WTC11 (cell line): ENCODE data around the gene RTP1. TPM values are rescaled to one million over a fixed set of nuclear protein-coding genes. Genes with fewer than 3 reads are reported as not detected.
A peak's percentile ranks its signal among the peaks of the same experiment; 100 is the strongest.

Source experiments
- ATAC-seq: fragments of 200-7000 bp; cut with Tn5 transposase; 2 replicates; pipeline ENCODE4 v1.10.0; 2021; ENCODE audit warnings: mild to moderate bottlenecking, moderate library complexity
- CTCF ChIA-PET: fragments of 300-600 bp; sonication (Branson Sonifier 250); formaldehyde crosslinking; loops from one replicate; lab custom pipeline; 2021; ENCODE audit warnings: antibody characterized with exemption; lab: Charles Lee
- POLR2A ChIA-PET: fragments of 350-600 bp; sonication (Branson Sonifier 250); formaldehyde crosslinking; loops from one replicate; lab custom pipeline; 2021; ENCODE audit warnings: antibody characterized with exemption; lab: Charles Lee
- DNase-seq: peaks from one replicate; pipeline ENCODE4 v3.0.0; 2021; ENCODE audit warnings: low spot score
- H3K27ac Mint-ChIP-seq: 2 replicates; pipeline ENCODE4 v1.8.0; 2021; ENCODE audit warnings: mixed read lengths
- H3K27me3 Mint-ChIP-seq: 2 replicates; pipeline ENCODE4 v1.8.0; 2021; ENCODE audit warnings: low read depth, mild to moderate bottlenecking, moderate library complexity, mixed read lengths
- H3K36me3 Mint-ChIP-seq: 2 replicates; pipeline ENCODE4 v1.8.0; 2021; ENCODE audit warnings: mixed read lengths
- H3K4me1 Mint-ChIP-seq: 2 replicates; pipeline ENCODE4 v1.8.0; 2022; ENCODE audit warnings: mixed read lengths
- H3K4me3 Mint-ChIP-seq: 2 replicates; pipeline ENCODE4 v1.8.0; 2021; ENCODE audit warnings: mild to moderate bottlenecking, moderate library complexity, mixed read lengths
- H3K9me3 Mint-ChIP-seq: 2 replicates; pipeline ENCODE4 v1.8.0; 2021; ENCODE audit warnings: mixed read lengths
- ESRRA ChIP-seq: sonication (generic); formaldehyde crosslinking; IDR thresholded peaks from 2 replicates; pipeline ENCODE4 v1.8.1; 2022; ENCODE audit warnings: mild to moderate bottlenecking, missing genetic modification reagents, borderline replicate concordance
- FOXP1 ChIP-seq: sonication (generic); formaldehyde crosslinking; IDR thresholded peaks from 2 replicates; pipeline ENCODE4 v1.8.0; 2022; ENCODE audit warnings: missing genetic modification reagents, mild to moderate bottlenecking, moderate library complexity, borderline replicate concordance
- GTF2I ChIP-seq: fragments of 250-450 bp; sonication (Bioruptor Pico); conservative IDR thresholded peaks from 2 replicates; pipeline ENCODE4 v1.4.0; 2021; ENCODE audit warnings: mild to moderate bottlenecking
- JUN ChIP-seq: sonication (generic); formaldehyde crosslinking; IDR thresholded peaks from 2 replicates; pipeline ENCODE4 v1.8.0; 2023; ENCODE audit warnings: mild to moderate bottlenecking, missing genetic modification reagents
- KAT7 ChIP-seq: sonication (generic); formaldehyde crosslinking; IDR thresholded peaks from 2 replicates; pipeline ENCODE4 v1.8.1; 2023; ENCODE audit warnings: missing genetic modification reagents, mild to moderate bottlenecking, borderline replicate concordance
- NFE2L1 ChIP-seq: sonication (generic); formaldehyde crosslinking; IDR thresholded peaks from 2 replicates; pipeline ENCODE4 v1.8.1; 2023; ENCODE audit warnings: missing genetic modification reagents
- OVOL2 ChIP-seq: fragments of 250-450 bp; sonication (Bioruptor Pico); IDR thresholded peaks from 2 replicates; pipeline ENCODE4 v1.9.0; 2021; ENCODE audit warnings: mild to moderate bottlenecking, borderline replicate concordance
- SP1 ChIP-seq: sonication (generic); formaldehyde crosslinking; conservative IDR thresholded peaks from 2 replicates; pipeline ENCODE4 v1.8.1; 2022; ENCODE audit warnings: missing genetic modification reagents
- TEAD1 ChIP-seq: sonication (generic); formaldehyde crosslinking; IDR thresholded peaks from 2 replicates; pipeline ENCODE4 v1.8.0; 2022; ENCODE audit warnings: mild to moderate bottlenecking, missing genetic modification reagents
- ZNF232 ChIP-seq: sonication (generic); formaldehyde crosslinking; IDR thresholded peaks from 2 replicates; pipeline ENCODE4 v1.8.0; 2022; ENCODE audit warnings: mild to moderate bottlenecking, missing genetic modification reagents
- ZNF423 ChIP-seq: fragments of 250-450 bp; sonication (Bioruptor Pico); IDR thresholded peaks from 2 replicates; pipeline ENCODE4 v2.1.2; 2022; ENCODE audit warnings: mild to moderate bottlenecking, moderate library complexity
- total RNA-seq: library from RNA; stranded (reverse); gene quantifications from 3 replicates; pipeline ENCODE4 v1.2.3, GENCODE V29; 2021
- TF ChIP-seq, protein P1 (sequence below): fragments of 250-450 bp; sonication (Bioruptor Pico); IDR thresholded peaks from 2 replicates; pipeline ENCODE4 v2.1.2; 2022; ENCODE audit warnings: mild to moderate bottlenecking, moderate library complexity
- TF ChIP-seq, protein P2 (sequence below): sonication (generic); formaldehyde crosslinking; IDR thresholded peaks from 2 replicates; pipeline ENCODE4 v1.8.1; 2023; ENCODE audit warnings: mild to moderate bottlenecking, missing genetic modification reagents
- TF ChIP-seq, protein P3 (sequence below): sonication (generic); formaldehyde crosslinking; IDR thresholded peaks from 2 replicates; pipeline ENCODE4 v1.8.0; 2022; ENCODE audit warnings: mild to moderate bottlenecking, missing genetic modification reagents
- TF ChIP-seq, protein P4 (sequence below): sonication (generic); formaldehyde crosslinking; IDR thresholded peaks from 2 replicates; pipeline ENCODE4 v1.8.1; 2023; ENCODE audit warnings: mild to moderate bottlenecking, missing genetic modification reagents, moderate library complexity
- TF ChIP-seq, protein P5 (sequence below): sonication (generic); formaldehyde crosslinking; IDR thresholded peaks from 2 replicates; pipeline ENCODE4 v1.8.1; 2023; ENCODE audit warnings: mild to moderate bottlenecking, missing genetic modification reagents, moderate library complexity
- TF ChIP-seq, protein P6 (sequence below): sonication (generic); formaldehyde crosslinking; IDR thresholded peaks from 2 replicates; pipeline ENCODE4 v1.8.1; 2023; ENCODE audit warnings: mild to moderate bottlenecking, missing genetic modification reagents, borderline replicate concordance
- TF ChIP-seq, protein P7 (sequence below): fragments of 250-450 bp; sonication (Bioruptor Pico); IDR thresholded peaks from 2 replicates; pipeline ENCODE4 v1.9.0; 2021; ENCODE audit warnings: mild to moderate bottlenecking
- TF ChIP-seq, protein P8 (sequence below): sonication (generic); formaldehyde crosslinking; IDR thresholded peaks from 2 replicates; pipeline ENCODE4 v1.8.1; 2022; ENCODE audit warnings: low read depth, mild to moderate bottlenecking, moderate library complexity, missing genetic modification reagents, borderline replicate concordance

RTP1 gene
- total RNA-seq, 1 experiment from 2014 or later, result 5.6 TPM

DNA sequence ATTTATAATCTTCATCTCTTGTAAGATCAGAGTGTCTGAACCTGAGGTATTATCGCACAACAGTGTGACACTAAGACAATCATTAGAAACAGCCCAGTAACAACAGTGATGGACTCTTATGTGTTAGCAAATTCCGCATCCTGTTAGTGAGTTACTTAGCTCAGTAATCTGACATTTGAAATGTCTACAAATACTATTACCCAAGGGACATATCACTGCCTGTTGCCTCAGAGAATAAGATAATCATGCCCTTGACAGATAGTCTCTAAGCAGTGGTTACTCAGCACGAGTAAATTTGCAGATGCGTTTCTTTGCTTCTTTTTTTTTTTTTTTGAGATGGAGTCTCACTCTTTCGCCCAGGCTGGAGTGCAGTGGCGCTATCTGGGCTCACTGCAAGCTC is 13.4 kb upstream of the RTP1 start:
- H3K4me1 Mint-ChIP-seq, result peaks cover 74% of the 10 kb centered on the region
- POLR2A ChIA-PET, result no interaction called here
- CTCF ChIA-PET, result interaction anchor here (1.1 to 3.6 kb wide), 3 partner anchors 19 to 135 kb away, joined by 4 to 10 read pairs (median 6); partner anchors contain the start of gene RPL39L

DNA sequence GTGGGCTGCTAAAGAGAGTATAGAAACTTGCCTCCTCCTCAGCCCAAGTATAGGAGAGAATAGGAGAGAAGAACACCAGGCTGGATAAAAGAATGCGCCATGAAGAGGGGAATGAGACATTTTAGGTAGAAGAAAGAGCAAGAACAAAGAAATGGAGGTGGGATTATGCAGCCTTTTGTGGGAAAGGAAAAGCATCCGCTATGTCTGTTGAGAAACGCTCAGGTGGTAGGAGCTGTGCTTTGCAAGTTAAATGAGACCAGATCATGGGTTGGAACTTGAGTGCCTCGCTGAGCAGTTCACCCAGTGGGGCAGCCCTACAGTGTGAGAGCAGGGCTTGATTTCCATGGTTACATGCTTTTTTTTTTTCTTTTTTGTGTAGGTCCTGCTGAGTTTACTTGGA is 11.5 kb upstream of the RTP1 start:
- Mint-ChIP-seq H3K4me1 (peaks cover 83% of the 10 kb centered on the region), H3K27ac (peak overlapping the region; percentile 99), H3K27me3 (no peaks in the 10 kb centered on the region), H3K4me3 (peak overlapping the region; percentile 51), H3K36me3 (peaks cover 15% of the 10 kb centered on the region), H3K9me3 (peaks cover 19% of the 10 kb centered on the region)
- ATAC-seq, result peak; percentile 85
- CTCF ChIA-PET, result interaction anchor here (0.7 to 2.0 kb wide), 3 partner anchors 21 to 787 kb away, joined by 3 to 12 read pairs (median 4); partner anchors contain the start of gene RPL39L
- POLR2A ChIA-PET, result interaction anchor here (0.8 kb wide), 1 partner anchor 12 kb away, joined by 3 read pairs; no protein-coding TSS in a partner anchor
- DNase-seq, result peak; percentile 45
- no peak for TF ChIP-seq ESRRA (CRISPR knock-in tag)
- TF ChIP-seq, protein P1, sequence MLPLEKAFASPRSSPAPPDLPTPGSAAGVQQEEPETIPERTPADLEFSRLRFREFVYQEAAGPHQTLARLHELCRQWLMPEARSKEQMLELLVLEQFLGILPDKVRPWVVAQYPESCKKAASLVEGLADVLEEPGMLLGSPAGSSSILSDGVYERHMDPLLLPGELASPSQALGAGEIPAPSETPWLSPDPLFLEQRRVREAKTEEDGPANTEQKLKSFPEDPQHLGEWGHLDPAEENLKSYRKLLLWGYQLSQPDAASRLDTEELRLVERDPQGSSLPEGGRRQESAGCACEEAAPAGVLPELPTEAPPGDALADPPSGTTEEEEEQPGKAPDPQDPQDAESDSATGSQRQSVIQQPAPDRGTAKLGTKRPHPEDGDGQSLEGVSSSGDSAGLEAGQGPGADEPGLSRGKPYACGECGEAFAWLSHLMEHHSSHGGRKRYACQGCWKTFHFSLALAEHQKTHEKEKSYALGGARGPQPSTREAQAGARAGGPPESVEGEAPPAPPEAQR (CRISPR knock-in tag), result no peak
- TF ChIP-seq, protein P2, sequence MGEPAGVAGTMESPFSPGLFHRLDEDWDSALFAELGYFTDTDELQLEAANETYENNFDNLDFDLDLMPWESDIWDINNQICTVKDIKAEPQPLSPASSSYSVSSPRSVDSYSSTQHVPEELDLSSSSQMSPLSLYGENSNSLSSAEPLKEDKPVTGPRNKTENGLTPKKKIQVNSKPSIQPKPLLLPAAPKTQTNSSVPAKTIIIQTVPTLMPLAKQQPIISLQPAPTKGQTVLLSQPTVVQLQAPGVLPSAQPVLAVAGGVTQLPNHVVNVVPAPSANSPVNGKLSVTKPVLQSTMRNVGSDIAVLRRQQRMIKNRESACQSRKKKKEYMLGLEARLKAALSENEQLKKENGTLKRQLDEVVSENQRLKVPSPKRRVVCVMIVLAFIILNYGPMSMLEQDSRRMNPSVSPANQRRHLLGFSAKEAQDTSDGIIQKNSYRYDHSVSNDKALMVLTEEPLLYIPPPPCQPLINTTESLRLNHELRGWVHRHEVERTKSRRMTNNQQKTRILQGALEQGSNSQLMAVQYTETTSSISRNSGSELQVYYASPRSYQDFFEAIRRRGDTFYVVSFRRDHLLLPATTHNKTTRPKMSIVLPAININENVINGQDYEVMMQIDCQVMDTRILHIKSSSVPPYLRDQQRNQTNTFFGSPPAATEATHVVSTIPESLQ, result no peak
- TF ChIP-seq, protein P3, sequence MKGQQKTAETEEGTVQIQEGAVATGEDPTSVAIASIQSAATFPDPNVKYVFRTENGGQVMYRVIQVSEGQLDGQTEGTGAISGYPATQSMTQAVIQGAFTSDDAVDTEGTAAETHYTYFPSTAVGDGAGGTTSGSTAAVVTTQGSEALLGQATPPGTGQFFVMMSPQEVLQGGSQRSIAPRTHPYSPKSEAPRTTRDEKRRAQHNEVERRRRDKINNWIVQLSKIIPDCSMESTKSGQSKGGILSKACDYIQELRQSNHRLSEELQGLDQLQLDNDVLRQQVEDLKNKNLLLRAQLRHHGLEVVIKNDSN (CRISPR knock-in tag), result no peak
- no peak for TF ChIP-seq GTF2I (CRISPR knock-in tag)
- no peak for TF ChIP-seq ZNF423 (CRISPR knock-in tag)
- TF ChIP-seq, protein P4, sequence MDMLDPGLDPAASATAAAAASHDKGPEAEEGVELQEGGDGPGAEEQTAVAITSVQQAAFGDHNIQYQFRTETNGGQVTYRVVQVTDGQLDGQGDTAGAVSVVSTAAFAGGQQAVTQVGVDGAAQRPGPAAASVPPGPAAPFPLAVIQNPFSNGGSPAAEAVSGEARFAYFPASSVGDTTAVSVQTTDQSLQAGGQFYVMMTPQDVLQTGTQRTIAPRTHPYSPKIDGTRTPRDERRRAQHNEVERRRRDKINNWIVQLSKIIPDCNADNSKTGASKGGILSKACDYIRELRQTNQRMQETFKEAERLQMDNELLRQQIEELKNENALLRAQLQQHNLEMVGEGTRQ, result 0 out of 2 replicates have a peak, but pooled peaks have one; percentile 20
- no peak for TF ChIP-seq JUN (CRISPR knock-in tag)
- peak; percentile 41; the same call in 1 of the 2 replicates for TF ChIP-seq SP1 (CRISPR knock-in tag)
- TF ChIP-seq, protein P5, sequence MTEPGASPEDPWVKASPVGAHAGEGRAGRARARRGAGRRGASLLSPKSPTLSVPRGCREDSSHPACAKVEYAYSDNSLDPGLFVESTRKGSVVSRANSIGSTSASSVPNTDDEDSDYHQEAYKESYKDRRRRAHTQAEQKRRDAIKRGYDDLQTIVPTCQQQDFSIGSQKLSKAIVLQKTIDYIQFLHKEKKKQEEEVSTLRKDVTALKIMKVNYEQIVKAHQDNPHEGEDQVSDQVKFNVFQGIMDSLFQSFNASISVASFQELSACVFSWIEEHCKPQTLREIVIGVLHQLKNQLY (CRISPR knock-in tag), result no peak
- no peak for TF ChIP-seq FOXP1
- TF ChIP-seq, protein P6, sequence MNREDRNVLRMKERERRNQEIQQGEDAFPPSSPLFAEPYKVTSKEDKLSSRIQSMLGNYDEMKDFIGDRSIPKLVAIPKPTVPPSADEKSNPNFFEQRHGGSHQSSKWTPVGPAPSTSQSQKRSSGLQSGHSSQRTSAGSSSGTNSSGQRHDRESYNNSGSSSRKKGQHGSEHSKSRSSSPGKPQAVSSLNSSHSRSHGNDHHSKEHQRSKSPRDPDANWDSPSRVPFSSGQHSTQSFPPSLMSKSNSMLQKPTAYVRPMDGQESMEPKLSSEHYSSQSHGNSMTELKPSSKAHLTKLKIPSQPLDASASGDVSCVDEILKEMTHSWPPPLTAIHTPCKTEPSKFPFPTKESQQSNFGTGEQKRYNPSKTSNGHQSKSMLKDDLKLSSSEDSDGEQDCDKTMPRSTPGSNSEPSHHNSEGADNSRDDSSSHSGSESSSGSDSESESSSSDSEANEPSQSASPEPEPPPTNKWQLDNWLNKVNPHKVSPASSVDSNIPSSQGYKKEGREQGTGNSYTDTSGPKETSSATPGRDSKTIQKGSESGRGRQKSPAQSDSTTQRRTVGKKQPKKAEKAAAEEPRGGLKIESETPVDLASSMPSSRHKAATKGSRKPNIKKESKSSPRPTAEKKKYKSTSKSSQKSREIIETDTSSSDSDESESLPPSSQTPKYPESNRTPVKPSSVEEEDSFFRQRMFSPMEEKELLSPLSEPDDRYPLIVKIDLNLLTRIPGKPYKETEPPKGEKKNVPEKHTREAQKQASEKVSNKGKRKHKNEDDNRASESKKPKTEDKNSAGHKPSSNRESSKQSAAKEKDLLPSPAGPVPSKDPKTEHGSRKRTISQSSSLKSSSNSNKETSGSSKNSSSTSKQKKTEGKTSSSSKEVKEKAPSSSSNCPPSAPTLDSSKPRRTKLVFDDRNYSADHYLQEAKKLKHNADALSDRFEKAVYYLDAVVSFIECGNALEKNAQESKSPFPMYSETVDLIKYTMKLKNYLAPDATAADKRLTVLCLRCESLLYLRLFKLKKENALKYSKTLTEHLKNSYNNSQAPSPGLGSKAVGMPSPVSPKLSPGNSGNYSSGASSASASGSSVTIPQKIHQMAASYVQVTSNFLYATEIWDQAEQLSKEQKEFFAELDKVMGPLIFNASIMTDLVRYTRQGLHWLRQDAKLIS (CRISPR knock-in tag), result peak; percentile 81; the same call in 1 of the 2 replicates
- no peak for TF ChIP-seq KAT7 (CRISPR knock-in tag)
- TF ChIP-seq, protein P7, sequence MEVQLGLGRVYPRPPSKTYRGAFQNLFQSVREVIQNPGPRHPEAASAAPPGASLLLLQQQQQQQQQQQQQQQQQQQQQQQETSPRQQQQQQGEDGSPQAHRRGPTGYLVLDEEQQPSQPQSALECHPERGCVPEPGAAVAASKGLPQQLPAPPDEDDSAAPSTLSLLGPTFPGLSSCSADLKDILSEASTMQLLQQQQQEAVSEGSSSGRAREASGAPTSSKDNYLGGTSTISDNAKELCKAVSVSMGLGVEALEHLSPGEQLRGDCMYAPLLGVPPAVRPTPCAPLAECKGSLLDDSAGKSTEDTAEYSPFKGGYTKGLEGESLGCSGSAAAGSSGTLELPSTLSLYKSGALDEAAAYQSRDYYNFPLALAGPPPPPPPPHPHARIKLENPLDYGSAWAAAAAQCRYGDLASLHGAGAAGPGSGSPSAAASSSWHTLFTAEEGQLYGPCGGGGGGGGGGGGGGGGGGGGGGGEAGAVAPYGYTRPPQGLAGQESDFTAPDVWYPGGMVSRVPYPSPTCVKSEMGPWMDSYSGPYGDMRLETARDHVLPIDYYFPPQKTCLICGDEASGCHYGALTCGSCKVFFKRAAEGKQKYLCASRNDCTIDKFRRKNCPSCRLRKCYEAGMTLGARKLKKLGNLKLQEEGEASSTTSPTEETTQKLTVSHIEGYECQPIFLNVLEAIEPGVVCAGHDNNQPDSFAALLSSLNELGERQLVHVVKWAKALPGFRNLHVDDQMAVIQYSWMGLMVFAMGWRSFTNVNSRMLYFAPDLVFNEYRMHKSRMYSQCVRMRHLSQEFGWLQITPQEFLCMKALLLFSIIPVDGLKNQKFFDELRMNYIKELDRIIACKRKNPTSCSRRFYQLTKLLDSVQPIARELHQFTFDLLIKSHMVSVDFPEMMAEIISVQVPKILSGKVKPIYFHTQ (CRISPR knock-in tag), result no peak
- TF ChIP-seq NFE2L1 (CRISPR knock-in tag), result peak; percentile 61; the same call in 1 of the 2 replicates
- peak; percentile 81; the same call in 1 of the 2 replicates for TF ChIP-seq TEAD1 (CRISPR knock-in tag)

More for the DNA sequence above, 13.4 kb upstream of the RTP1 start:
- no peak for DNase-seq
- H3K4me3 Mint-ChIP-seq, result no peak overlapping the region
- ATAC-seq, result no peak
- peaks cover 8% of the 10 kb centered on the region for H3K9me3 Mint-ChIP-seq
- no peak for TF ChIP-seq JUN (CRISPR knock-in tag)
- no peak for TF ChIP-seq SP1 (CRISPR knock-in tag)
- no peak for TF ChIP-seq ZNF232 (CRISPR knock-in tag)
- TF ChIP-seq OVOL2 (CRISPR knock-in tag), result no peak
- TF ChIP-seq, protein P3 (CRISPR knock-in tag), result no peak
- TF ChIP-seq, protein P8, sequence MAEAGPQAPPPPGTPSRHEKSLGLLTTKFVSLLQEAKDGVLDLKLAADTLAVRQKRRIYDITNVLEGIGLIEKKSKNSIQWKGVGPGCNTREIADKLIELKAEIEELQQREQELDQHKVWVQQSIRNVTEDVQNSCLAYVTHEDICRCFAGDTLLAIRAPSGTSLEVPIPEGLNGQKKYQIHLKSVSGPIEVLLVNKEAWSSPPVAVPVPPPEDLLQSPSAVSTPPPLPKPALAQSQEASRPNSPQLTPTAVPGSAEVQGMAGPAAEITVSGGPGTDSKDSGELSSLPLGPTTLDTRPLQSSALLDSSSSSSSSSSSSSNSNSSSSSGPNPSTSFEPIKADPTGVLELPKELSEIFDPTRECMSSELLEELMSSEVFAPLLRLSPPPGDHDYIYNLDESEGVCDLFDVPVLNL (CRISPR knock-in tag), result no peak
- TF ChIP-seq, all 79 proteins: peak for 0
- Mint-ChIP-seq H3K27me3 (no peaks in the 10 kb centered on the region), H3K27ac (peak overlapping the region; percentile 99), H3K36me3 (peaks cover 25% of the 10 kb centered on the region)
